H54 (cell line): ENCODE results near the gene MLX.
"Not testable (repeated sequence)": the region's sequence is repeated elsewhere in the genome, so short reads cannot be mapped to it uniquely, and the experiment has no call there.

Source experiments
- DNase-seq: peaks from one replicate; pipeline ENCODE4 v3.0.0; 2011; ENCODE audit warnings: low spot score, mixed read lengths; ENCODE audit not compliant: insufficient read length
- FAIRE-seq: peaks from 3 replicates; lab custom pipeline; 2011; peaks lifted over from hg19 to GRCh38; lab: Jason Lieb, UNC
- POLR2A ChIP-seq: IDR thresholded peaks from 2 replicates; pipeline ENCODE4 v1.6.1; 2011; ENCODE audit warnings: low read depth, mild to moderate bottlenecking, low read length

The MLX gene

DNA sequence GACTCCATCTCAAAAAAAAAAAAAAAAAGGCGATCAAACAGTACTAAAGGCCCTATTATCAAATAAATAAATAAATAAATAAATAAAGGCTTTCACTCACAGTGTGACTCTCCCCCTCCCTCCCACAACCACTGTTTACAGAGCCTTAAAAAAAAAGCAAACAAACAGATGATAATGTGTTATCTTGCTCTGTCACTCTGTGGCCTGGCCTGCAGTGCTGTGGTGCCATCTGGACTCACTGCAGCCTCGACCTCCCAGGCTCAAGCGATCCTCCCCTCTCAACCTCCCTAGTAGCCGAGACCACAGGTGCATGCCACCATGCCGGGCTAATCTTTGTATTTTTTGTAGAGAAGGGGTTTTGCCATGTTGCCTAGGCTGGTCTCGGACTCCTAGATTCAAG is 39.0 kb upstream of the MLX start:
- no peak for DNase-seq
- TF ChIP-seq POLR2A = no peak
- FAIRE-seq = no peak

DNA sequence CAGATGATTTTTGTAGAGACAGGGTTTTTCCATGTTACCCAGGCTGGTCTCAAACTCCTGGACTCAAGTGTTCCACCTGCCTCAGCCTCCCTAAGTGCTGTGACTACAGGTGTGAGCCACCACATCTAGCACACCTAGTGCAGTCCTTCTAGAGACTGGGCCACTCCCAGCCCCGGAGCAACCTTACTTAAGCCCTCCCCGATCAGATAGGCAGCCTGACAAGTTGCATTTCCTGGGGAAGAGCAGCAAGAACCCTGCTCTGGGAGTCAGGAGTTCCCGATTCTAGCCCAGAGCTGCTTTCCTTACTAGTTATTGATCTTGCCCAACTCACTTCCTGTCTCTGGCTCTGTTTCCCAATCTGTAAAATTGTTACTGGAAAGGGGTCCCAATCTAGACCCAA is 37.8 kb upstream of the MLX start:
- no peak for TF ChIP-seq POLR2A
- no peak for DNase-seq
- no peak for FAIRE-seq

DNA sequence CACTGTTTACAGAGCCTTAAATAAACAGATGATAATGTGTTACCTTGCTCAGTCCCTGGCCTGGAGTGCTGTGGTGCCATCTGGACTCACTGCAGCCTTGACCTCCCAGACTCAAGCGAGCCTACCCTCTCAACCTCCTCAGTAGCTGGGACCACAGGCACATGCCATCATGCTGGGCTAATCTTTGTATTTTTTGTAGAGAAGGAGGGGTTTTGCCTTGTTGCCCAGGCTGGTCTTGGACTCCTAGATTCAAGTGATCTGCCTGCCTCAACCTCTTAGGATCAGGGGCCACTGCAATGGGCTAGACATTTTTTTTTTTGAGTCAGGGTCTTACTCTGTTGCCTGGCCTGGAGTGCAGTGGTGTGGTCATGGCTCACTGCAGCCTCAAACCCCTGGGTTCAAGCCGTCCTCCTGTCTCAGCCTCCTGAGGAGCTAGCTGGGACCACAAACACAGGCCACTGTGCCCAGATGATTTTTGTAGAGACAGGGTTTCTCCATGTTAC is 35.9 kb upstream of the MLX start:
- no peak for FAIRE-seq

DNA sequence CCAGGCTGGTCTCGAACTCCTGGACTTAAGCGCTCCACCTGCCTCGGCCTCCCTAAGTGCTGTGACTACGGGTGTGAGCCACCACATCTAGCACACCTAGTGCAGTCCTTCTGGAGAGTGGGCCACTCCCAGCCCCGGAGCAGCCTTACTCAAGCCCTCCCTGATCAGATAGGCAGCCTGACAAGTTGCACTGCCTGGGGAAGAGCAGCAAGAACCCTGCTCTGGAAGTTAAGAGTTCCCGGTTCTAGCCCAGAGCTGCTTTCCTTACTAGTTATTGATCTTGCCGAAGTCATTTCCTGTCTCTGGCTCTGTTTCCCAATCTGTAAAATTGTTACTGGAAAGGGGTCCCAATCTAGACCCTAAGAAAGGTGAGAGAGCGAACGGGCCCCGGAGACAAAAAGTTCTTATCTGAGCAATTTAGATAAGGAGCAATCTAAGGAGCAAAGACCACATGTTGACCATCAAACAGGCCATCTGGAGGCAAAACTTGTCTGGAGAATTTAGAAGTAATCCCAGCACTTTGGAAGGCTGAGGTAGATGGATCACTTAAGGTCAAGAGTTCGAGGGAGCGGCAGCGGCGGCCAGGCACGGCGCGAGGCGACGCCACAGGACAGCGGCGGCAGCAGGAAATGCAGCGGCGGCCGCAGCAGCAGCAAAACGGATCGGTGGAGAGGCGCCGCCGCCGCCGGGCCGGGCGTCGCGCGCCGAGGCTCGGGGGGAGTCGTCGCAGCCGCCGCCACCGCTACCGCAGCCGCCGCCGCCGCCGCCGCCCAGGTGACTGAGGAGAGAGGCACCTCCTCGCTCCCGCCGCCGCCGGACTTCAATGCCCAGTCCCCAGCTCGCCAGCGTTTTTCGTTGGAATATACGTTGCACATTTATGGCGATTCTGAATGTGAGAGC is 35.2 kb upstream of the MLX start:
- TF ChIP-seq POLR2A = no peak
- DNase-seq = no peak
- FAIRE-seq = no peak

More for the DNA sequence above, 35.9 kb upstream of the MLX start:
- no peak for DNase-seq
- TF ChIP-seq POLR2A = no peak

DNA sequence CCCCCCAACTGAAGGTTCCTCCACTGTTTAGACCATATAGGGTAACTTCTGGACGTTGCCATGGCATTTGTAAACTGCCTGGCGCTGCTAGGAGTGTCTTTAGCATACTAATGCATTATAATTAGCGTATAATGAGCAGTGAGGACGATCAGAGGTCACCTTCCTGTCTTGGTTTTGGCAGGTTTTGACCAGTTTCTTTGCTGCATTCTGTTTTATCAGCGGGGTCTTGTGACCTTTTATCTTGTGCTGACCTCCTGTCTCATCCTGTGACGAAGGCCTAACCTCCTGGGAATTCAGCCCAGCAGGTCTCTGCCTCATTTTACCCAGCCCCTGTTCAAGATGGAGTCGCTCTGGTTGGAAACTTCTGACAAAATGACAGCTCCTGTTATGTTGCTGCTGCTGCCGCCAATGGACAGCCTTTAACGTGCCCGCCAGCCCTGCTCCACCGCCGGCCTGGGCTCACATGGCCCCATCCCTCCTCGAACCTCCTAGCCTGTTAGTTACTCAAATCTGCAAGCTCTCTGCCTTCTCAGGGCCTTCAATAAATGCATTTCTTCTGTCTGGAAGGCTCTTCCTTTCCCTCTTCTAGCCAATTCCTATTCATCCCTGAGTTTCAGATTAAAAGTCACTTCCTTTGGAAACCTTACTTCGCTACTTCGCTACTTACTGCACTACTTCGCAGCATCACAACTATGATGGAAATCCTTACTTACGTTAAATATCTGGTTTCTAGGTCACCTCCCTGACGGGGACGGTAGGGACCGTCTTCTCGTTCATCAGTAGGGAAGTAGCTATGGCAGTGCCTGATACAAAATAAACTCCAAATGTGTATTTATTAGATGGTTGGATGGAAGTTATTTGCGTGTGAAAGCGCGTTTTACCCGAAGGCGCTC is 31.5 kb upstream of the MLX start:
- TF ChIP-seq POLR2A = no peak
- DNase-seq (peak; percentile 45), FAIRE-seq (no peak)

DNA sequence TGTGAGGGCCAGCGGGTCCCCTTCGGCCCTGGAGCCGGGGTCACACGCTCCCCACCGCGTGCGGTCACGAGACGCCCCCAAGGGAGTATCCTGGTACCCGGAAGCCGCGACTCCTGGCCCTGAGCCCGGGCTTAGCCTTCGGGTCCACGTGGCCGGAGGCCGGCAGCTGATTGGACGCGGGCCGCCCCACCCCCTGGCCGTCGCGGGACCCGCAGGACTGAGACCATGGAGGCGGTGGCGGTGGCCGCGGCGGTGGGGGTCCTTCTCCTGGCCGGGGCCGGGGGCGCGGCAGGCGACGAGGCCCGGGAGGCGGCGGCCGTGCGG is 30.9 kb upstream of the MLX start, which contains the start of gene NAGLU:
Gene NAGLU, plus strand, starts transcription at position 194 of the 324 bp plus-strand sequence. Its CDS starts 32 bp downstream, at position 226.
- peak; percentile 98 for DNase-seq
- TF ChIP-seq POLR2A = peak; percentile 58
- no peak for FAIRE-seq

DNA sequence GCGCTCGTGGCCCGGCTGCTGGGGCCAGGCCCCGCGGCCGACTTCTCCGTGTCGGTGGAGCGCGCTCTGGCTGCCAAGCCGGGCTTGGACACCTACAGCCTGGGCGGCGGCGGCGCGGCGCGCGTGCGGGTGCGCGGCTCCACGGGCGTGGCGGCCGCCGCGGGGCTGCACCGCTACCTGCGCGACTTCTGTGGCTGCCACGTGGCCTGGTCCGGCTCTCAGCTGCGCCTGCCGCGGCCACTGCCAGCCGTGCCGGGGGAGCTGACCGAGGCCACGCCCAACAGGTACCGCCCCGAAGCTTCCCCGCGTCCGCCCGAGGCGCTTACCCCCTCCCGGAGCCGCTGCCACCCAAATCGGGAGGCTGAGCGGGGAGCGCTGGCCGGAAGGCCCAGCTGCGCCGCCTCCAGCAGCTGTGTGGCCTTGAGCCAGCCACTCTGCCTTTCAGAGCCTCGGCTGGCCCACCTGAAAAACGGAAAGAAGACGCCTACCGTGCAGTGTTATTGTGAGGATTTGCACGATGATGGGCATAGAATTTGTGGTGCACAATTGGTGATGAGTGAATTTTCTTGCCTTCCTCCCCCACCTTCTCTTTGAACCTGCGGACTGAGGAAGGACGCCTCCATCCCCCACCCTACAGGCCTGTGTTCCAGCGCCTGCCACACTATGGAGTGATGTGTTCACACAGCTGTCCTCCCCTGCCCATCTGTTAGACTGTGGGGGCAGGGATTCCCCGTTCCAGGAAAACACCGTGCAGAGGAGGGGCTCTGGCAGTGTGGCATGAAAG is 30.3 kb upstream of the MLX start:
- DNase-seq (peak; percentile 98), FAIRE-seq (no peak)
- TF ChIP-seq POLR2A = peak; percentile 62

DNA sequence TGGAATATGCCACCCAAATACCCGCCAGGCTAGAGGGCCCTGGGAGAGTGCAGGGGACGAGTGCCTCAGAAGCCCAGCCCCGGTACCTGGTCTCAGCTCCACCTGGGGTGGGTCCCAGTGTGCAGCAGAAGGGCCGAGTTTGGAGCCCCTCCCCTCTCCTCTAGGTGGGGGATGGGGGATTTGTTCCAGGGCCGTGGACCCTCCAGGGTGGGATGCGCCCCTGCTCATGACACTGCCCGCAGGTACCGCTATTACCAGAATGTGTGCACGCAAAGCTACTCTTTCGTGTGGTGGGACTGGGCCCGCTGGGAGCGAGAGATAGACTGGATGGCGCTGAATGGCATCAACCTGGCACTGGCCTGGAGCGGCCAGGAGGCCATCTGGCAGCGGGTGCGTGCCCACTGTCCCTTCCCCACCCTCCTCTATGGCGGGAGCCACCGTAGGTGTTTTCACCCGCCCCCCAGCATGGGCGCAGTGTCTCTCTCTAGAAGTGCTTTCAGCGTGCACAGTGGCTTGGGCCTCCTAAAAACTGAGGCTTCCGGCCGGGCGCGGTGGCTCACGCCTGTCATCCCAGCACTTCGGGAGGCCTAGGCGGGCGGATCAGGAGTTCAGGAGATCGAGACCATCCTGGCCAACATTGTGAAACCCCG is 29.6 kb upstream of the MLX start:
- DNase-seq (no peak), FAIRE-seq (no peak)
- TF ChIP-seq POLR2A = no peak

DNA sequence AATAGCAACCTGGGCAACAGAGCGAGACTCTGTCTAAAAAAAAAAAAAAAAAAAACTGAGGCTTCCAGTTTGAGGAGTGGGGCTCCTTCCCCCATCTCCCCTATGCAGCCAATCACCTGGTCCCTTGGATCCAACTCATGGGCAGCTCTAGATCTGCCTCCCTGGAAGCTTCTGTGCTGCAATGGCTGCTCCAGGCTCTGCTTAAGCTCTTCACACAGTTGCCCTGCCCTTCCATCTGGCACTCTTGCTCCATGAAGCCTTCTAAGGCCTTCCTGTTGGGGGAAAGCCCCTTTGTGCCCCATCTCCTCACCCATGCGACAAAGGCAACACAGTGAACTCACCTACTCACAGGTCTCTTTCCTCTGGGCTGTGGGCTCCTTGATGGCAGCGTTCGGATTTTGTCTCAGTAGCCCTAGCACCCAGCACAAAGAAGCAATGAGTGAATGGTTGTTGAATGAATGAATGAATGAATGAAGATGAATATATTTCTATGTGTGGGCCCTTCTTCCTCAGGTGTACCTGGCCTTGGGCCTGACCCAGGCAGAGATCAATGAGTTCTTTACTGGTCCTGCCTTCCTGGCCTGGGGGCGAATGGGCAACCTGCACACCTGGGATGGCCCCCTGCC is 29.0 kb upstream of the MLX start:
- no peak for DNase-seq
- no peak for TF ChIP-seq POLR2A
- no peak for FAIRE-seq

DNA sequence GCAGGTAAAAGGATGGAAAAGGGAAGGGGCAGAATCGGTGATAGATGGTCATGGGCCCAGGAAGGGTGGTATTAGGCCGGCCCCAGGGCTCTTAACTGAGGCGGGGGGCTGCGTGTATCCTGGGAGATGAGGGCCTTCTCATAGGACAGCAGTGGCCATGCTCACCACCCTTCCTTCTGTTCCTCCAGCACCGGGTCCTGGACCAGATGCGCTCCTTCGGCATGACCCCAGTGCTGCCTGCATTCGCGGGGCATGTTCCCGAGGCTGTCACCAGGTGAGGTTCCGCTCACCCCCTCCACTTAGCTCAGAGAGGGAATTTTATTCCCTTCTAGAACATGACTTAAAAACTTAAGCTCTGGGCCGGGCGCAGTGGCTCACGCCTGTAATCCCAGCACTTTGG is 28.4 kb upstream of the MLX start:
- DNase-seq = no peak
- FAIRE-seq = no peak
- no peak for TF ChIP-seq POLR2A

DNA sequence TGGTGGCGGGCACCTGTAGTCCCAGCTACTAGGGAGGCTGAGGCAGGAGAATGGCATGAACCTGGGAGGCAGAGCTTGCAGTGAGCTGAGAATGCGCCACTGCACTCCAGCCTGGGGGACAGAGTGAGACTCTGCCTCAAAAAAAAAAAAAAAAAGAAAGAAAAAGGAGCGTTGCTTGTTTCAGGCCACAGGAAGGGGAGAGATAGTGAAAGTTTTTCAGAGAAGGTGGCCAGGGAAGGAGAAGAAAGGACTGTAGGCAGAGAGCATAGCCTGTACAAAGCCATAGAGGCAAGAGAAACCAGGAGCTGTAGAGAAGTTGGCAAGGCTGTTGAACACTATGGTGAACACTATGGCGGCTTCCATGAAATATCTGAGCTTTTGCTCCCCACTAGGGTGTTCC is 26.3 kb upstream of the MLX start:
- FAIRE-seq, DNase-seq: not testable (repeated sequence)

DNA sequence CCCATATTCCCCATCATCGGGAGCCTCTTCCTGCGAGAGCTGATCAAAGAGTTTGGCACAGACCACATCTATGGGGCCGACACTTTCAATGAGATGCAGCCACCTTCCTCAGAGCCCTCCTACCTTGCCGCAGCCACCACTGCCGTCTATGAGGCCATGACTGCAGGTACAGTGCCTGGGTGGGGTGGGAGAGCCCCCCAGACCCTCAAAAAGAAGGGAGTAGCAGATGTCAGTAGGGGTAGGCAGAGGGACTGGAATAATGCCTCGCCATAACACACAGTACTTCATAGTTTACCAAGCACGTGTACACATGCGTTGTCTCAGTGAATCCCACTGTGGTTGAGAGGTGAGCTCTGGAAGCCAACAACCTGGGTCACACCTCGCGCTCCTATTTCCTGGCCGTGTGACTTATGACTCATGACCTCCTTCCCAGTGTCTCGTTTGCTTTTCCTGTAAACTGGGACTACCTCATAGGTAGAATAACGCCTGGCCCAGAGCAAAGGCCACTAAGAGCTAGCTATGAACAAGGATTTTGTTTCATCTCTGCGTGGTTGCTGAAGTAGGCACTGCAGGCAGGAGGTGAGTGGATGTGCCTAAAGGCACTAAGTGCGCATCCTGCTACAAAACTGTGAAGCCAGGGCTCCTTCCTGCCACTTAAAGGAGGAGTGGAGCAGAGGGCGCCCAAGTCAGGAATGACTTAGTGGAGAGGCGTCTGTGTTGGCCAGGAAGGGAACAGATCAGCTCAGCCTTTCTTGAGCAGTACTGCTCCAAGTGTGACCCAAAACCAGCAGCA is 25.7 kb upstream of the MLX start:
- FAIRE-seq (no peak), DNase-seq (no peak)
- TF ChIP-seq POLR2A = no peak
